HCT116 (cell line): ENCODE results near the gene HOMER3. TPM values are rescaled to one million over a fixed set of nuclear protein-coding genes. Genes with fewer than 3 reads are reported as not detected.

ENCODE experiments used
- ATAC-seq: fragments of 200-7000 bp; cut with Tn5 transposase; 2 replicates; pipeline ENCODE4 v1.9.1; 2020; ENCODE audit warnings: mild to moderate bottlenecking, moderate library complexity
- BruUV-seq: library from RNA; stranded (reverse); fragments of 400-500 nt; replicated peaks from 2 replicates; lab custom pipeline; 2021; lab: Mats Ljungman, UMichigan
- CTCF ChIA-PET: fragments of 300-600 bp; sonication (Branson Sonifier 250); formaldehyde crosslinking; loops from one replicate; lab custom pipeline; 2021; ENCODE audit warnings: antibody characterized with exemption; lab: Charles Lee
- POLR2A ChIA-PET: fragments of 300-600, 350-600 bp; sonication (Branson Sonifier 250); formaldehyde crosslinking; loops from one replicate; lab custom pipeline; 2021; ENCODE audit warnings: antibody characterized with exemption; lab: Charles Lee
- RAD21 ChIA-PET, 2 experiments: fragments of 300-600 bp; sonication (Branson Sonifier 250); formaldehyde crosslinking; loops; one replicate each; lab custom pipeline; 2023; ENCODE audit warnings: low total read pairs in 2 of 2; ENCODE audit not compliant: uncharacterized antibody in 2 of 2, unreplicated experiment in 2 of 2, low non-redundant PET in 1 of 2; lab: Charles Lee
- DNase-seq: peaks from one replicate; pipeline ENCODE4 v3.0.0-alpha.2; 2010; ENCODE audit warnings: low read depth, low spot score
- H2AFZ ChIP-seq: fragments of 200-600 bp; shearing (Covaris generic), sonication (generic); 2 replicates; pipeline ENCODE4 v1.6.1; 2017; ENCODE audit warnings: low read depth, mixed run types, mixed read lengths, antibody characterized with exemption, low read length; ENCODE audit not compliant: poor library complexity, severe bottlenecking
- H3K27ac ChIP-seq: 2 replicates; pipeline ENCODE4 v1.5.1; 2012; ENCODE audit warnings: low read depth, low read length
- H3K27me3 ChIP-seq: fragments of 200-600 bp; sonication (generic); 2 replicates; pipeline ENCODE4 v1.6.1; 2016; ENCODE audit warnings: mixed run types, low read length, mixed read lengths; ENCODE audit not compliant: insufficient read depth
- H3K36me3 ChIP-seq, 2 experiments: fragments of 200-500 bp in 1 of 2; fragments of 200-600 bp in 1 of 2; sonication (Bioruptor generic) in 1 of 2; sonication (generic) in 1 of 2; 2 replicates each; pipeline versions ENCODE4 v1.5.1 to v1.6.1; 2014 to 2016; ENCODE audit warnings: low read length in 2 of 2, inconsistent platforms in 1 of 2, mixed read lengths in 1 of 2, mixed run types in 1 of 2; ENCODE audit not compliant: insufficient read depth in 2 of 2, control insufficient read depth in 1 of 2
- H3K4me1 ChIP-seq, 2 experiments: fragments of 200-600 bp in 1 of 2; sonication (generic) in 1 of 2; 2 replicates each; pipeline versions ENCODE4 v1.5.1 to v1.6.1; 2012 to 2017; ENCODE audit warnings: low read length in 2 of 2, inconsistent platforms in 1 of 2, mild to moderate bottlenecking in 1 of 2, mixed read lengths in 1 of 2, mixed run types in 1 of 2, moderate library complexity in 1 of 2; ENCODE audit not compliant: insufficient read depth in 2 of 2, control insufficient read depth in 1 of 2
- H3K4me2 ChIP-seq: fragments of 200-600 bp; sonication (generic); 2 replicates; pipeline ENCODE4 v1.6.1; 2017; ENCODE audit warnings: mixed run types, low read length, mixed read lengths
- H3K4me3 ChIP-seq, 2 experiments: fragments of 200-600 bp in 1 of 2; sonication (generic) in 1 of 2; replicated peaks in 1 of 2; 2 replicates each; pipeline ENCODE4 v1.5.1; 2011 to 2016; ENCODE audit warnings: low read length in 2 of 2, control low read depth in 1 of 2, low read depth in 1 of 2, mild to moderate bottlenecking in 1 of 2, mixed read lengths in 1 of 2, mixed run types in 1 of 2
- H3K79me2 ChIP-seq: fragments of 200-600 bp; sonication (generic); 2 replicates; pipeline ENCODE4 v1.6.1; 2017; ENCODE audit warnings: mild to moderate bottlenecking, mixed run types, low read length, moderate library complexity, mixed read lengths; ENCODE audit not compliant: insufficient read depth
- H3K9ac ChIP-seq: fragments of 200-600 bp; sonication (generic); 2 replicates; pipeline ENCODE4 v1.6.1; 2016; ENCODE audit warnings: low read length, mixed read lengths
- H3K9me2 ChIP-seq: fragments of 200-600 bp; sonication (generic), shearing (Covaris generic); 2 replicates; pipeline ENCODE4 v1.6.1; 2017; ENCODE audit warnings: mixed run types, mild to moderate bottlenecking, moderate library complexity; ENCODE audit not compliant: insufficient read depth
- H3K9me3 ChIP-seq, 2 experiments: fragments of 200-500 bp in 1 of 2; fragments of 200-600 bp in 1 of 2; sonication (Bioruptor generic) in 1 of 2; sonication (generic) in 1 of 2; 2 replicates each; pipeline ENCODE4 v1.6.1; 2014 to 2017; ENCODE audit warnings: low read length in 2 of 2, mixed read lengths in 2 of 2, inconsistent platforms in 1 of 2, low read depth in 1 of 2, mild to moderate bottlenecking in 1 of 2, mixed run types in 1 of 2, moderate library complexity in 1 of 2; ENCODE audit not compliant: control insufficient read depth in 1 of 2, insufficient read depth in 1 of 2
- H4K20me1 ChIP-seq: fragments of 200-600 bp; sonication (generic), shearing (Covaris generic); 2 replicates; pipeline ENCODE4 v1.6.1; 2017; ENCODE audit warnings: mixed run types, mild to moderate bottlenecking, moderate library complexity; ENCODE audit not compliant: insufficient read depth
- ELF1 ChIP-seq: IDR thresholded peaks from 2 replicates; pipeline ENCODE4 v1.6.1; 2012; ENCODE audit warnings: low read depth, borderline replicate concordance
- EZH2phosphoT487 ChIP-seq: fragments of 200-600 bp; IDR thresholded peaks from 2 replicates; pipeline ENCODE4 v1.6.1; 2018; ENCODE audit warnings: antibody characterized with exemption, borderline replicate concordance
- JUND ChIP-seq: IDR thresholded peaks from 2 replicates; pipeline ENCODE4 v1.6.1; 2012
- POLR2A ChIP-seq: IDR thresholded peaks from 2 replicates; pipeline ENCODE4 v1.7.0; 2011; ENCODE audit warnings: borderline replicate concordance; ENCODE audit not compliant: insufficient read depth, insufficient read length; ENCODE audit errors: extremely low read depth
- REST ChIP-seq: IDR thresholded peaks from 2 replicates; pipeline ENCODE4 v1.6.1; 2012; ENCODE audit warnings: low read depth
- SP1 ChIP-seq: IDR thresholded peaks from 2 replicates; pipeline ENCODE4 v1.6.1; 2012; ENCODE audit warnings: low read depth
- SRF ChIP-seq: IDR thresholded peaks from 2 replicates; pipeline ENCODE4 v1.6.1; 2012; ENCODE audit warnings: low read depth
- ZFX ChIP-seq: fragments of 450-650 bp; IDR thresholded peaks from 2 replicates; pipeline ENCODE4 v1.6.1; 2017
- ZNF274 ChIP-seq: fragments of 200-500 bp; sonication (Bioruptor generic); IDR thresholded peaks from 2 replicates; pipeline ENCODE4 v1.6.1; 2014; ENCODE audit warnings: mild to moderate bottlenecking, low read depth, low read length, inconsistent platforms
- intact Hi-C: fragments of 100-400 bp; cut with micrococcal nuclease; formaldehyde crosslinking; loops from 2 replicates; pipeline ENCODE4 v1.10.0; 2022
- total RNA-seq: library from RNA; stranded (reverse); gene quantifications from one replicate; pipeline ENCODE4 v1.2.1, GENCODE V29; 2021; ENCODE audit not compliant: unreplicated experiment
- TF ChIP-seq, protein P1 (sequence below), 3 experiments: fragments of 200-600 bp in 1 of 3; sonication (generic) in 1 of 3; IDR thresholded peaks in 2 of 3; conservative IDR thresholded peaks in 1 of 3; 2 replicates each; pipeline ENCODE4 v1.5.1; 2012 to 2017; ENCODE audit warnings: low read depth in 2 of 3, low read length in 2 of 3, antibody characterized with exemption in 1 of 3, borderline replicate concordance in 1 of 3, control low read depth in 1 of 3, mild to moderate bottlenecking in 1 of 3, mixed read lengths in 1 of 3, mixed run types in 1 of 3, moderate library complexity in 1 of 3; ENCODE audit not compliant: insufficient read depth in 1 of 3

Gene HOMER3
- total RNA-seq, 1 experiment from 2014 or later, result 45.2 TPM

DNA sequence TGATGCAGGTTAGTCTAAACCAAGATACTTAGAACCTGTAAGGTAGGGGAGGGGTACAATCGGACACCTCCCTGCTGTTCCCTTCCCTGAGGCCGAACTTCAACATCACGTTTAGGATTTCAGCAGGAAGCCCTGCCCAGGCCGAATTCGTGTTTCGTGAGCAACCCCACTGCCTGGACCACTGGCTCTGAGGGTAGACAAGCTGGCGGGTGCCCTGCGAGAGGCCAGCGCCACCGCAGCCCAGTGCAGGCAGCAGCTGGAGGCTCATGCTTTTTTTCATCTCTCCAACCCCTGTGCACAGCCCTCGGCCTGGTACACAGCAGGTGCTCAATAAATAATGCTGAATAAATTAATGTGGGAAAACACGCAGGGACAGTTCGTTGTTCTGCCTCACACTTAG lies 7.7 kb downstream of the HOMER3 start:
- Histone ChIP-seq H3K9me2 (no peaks in the 10 kb centered on the region), H3K27ac (no peak overlapping the region), H3K4me2 (no peak overlapping the region), H3K4me1 (peaks cover 6 to 20% of the 10 kb centered on the region in 2 experiments; a peak in 3 of 4 replicates), H3K9me3 (no peaks in the 10 kb centered on the region), H2AFZ (no peak overlapping the region), H3K4me3 (no peak overlapping the region), H4K20me1 (no peaks in the 10 kb centered on the region), H3K79me2 (no peaks in the 10 kb centered on the region), H3K9ac (no peak overlapping the region), H3K27me3 (no peaks in the 10 kb centered on the region), H3K36me3 (peaks cover 6 to 16% of the 10 kb centered on the region in 2 experiments; a peak in 3 of 4 replicates)
- RAD21 ChIA-PET, result interaction anchor here in 1 of 2 experiments (0.6 kb wide), 1 partner anchor 654 kb away, joined by 3 read pairs; no protein-coding TSS in a partner anchor
- intact Hi-C loops, result no loop called here
- BruUV-seq, result no TSS peak
- POLR2A ChIA-PET, result no interaction called here
- no peak for TF ChIP-seq POLR2A
- no peak for TF ChIP-seq EZH2phosphoT487
- no peak for TF ChIP-seq SRF
- TF ChIP-seq ELF1, result no peak
- TF ChIP-seq, protein P1, sequence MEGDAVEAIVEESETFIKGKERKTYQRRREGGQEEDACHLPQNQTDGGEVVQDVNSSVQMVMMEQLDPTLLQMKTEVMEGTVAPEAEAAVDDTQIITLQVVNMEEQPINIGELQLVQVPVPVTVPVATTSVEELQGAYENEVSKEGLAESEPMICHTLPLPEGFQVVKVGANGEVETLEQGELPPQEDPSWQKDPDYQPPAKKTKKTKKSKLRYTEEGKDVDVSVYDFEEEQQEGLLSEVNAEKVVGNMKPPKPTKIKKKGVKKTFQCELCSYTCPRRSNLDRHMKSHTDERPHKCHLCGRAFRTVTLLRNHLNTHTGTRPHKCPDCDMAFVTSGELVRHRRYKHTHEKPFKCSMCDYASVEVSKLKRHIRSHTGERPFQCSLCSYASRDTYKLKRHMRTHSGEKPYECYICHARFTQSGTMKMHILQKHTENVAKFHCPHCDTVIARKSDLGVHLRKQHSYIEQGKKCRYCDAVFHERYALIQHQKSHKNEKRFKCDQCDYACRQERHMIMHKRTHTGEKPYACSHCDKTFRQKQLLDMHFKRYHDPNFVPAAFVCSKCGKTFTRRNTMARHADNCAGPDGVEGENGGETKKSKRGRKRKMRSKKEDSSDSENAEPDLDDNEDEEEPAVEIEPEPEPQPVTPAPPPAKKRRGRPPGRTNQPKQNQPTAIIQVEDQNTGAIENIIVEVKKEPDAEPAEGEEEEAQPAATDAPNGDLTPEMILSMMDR (IDR thresholded peaks at IDR 0.05 in 2 of 3, conservative IDR thresholded peaks at IDR 0.05 in 1 of 3; ENCODE audit: borderline replicate concordance in 1 of 3, insufficient read depth in 1 of 3, low read depth in 2 of 3, low read length in 2 of 3), result no peak
- no peak for TF ChIP-seq ZNF274
- no peak for TF ChIP-seq SP1
- no peak for TF ChIP-seq REST
- no peak for TF ChIP-seq JUND
- TF ChIP-seq ZFX, result no peak
- DNase-seq (no peak), ATAC-seq (no peak)
- CTCF ChIA-PET, result no interaction called here
